Measurements from ENCODE around the gene HEMGN. TPM values are rescaled to one million over a fixed set of nuclear protein-coding genes. Genes with fewer than 3 reads are reported as not detected.

Gene HEMGN
- total RNA-seq, 1 donor from 2014 or later: 6.4 TPM

GRCh38 chr9:97907046-97907445 is 30.9 kb downstream of the HEMGN start:
- DNase-seq (ENCODE audit: low spot score): no peak
- peak; percentile 31 for ATAC-seq
- intact Hi-C loops (cut with DNase I): no loop called here

GRCh38 chr9:97906236-97906831 is 31.6 kb downstream of the HEMGN start:
- intact Hi-C loops (cut with DNase I): no loop called here
- DNase-seq (ENCODE audit: low spot score) (no peak), ATAC-seq (peak; percentile 59)

DNA sequence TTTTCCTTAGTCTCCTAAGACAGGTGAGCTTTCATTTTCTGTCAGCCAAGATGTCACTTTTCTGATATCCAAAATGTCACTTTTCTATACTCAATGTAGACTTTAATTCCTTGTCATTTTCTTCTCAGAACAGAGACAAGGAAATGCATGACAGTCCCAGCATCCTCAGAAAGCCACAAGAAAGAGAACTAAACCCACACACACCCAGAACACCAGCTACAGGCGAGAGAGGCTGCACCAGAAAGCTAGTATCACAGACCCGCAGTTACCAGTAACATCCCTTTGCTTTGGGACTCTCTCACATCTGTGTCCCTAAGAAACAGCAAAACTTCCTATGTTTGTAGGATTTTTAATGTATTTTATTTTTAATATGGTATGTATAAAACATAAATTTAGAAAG is 32.7 kb downstream of the HEMGN start:
- intact Hi-C loops (cut with DNase I): no loop called here
- ATAC-seq (no peak), DNase-seq (ENCODE audit: low spot score) (no peak)

GRCh38 chr9:97904725-97905124 is 33.2 kb downstream of the HEMGN start:
- DNase-seq (ENCODE audit: low spot score) (no peak), ATAC-seq (no peak)
- intact Hi-C loops (cut with DNase I): no loop called here

DNA sequence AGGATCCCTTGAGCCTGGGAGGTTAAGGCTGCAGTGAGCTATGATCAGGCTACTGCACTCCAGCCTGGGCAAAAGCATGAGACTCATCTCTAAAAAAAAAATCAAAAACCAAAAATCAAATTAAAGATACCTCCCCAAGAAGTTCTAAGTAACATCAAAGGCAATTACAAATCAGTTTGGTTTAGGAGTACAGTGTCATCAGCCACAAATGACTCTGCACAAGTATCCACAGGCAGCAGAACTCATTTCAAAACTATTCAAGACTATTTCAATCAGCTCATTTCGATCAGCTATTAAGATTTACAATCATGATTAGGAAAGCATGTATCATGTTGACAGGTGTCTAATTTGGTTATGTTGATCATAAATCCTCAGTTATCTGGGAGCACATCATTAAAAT is 34.8 kb downstream of the HEMGN start:
- ATAC-seq: no peak
- intact Hi-C loops (cut with DNase I): no loop called here

DNA sequence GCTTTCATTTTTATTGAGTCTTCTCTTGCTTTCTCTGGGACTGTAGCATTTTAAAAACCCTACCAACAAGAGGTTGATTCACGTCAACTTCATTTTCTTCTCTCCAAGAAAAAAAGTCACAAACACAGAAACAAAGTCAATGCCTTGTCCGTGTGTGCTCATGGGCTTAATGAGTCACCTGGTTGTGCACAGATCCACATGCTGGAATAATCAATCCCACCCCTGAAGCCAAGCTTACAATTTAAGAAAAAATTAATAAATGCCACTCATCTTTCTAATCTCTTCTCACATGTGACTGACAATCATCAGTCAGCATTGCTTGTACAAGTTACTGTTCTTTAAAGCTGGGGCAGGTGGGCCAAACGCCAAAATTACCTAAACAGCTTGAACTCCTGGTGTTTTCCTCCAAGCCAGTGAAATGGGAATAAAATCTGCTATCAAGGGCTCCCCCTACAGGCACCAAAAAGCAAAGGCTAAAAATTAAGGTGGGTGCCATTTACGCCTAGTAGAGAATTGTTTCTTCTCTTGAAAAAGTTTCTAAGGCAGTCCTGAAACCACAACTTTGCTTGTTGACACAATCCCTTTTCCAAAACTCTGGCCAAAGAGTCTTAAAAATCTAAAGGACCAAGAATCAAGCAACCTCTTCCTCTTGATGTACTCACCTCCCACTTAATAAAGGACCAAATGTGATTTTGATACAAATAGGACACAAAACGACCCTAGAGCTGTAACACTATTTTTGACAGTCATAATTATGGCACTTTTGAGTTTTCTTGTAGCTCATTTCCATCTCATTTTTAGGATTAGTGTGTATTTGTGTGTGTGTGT is 37.0 kb downstream of the HEMGN start:
- DNase-seq (ENCODE audit: low spot score): no peak
- ATAC-seq: no peak
- intact Hi-C loops (cut with DNase I): no loop called here

More for the DNA sequence above, 34.8 kb downstream of the HEMGN start:
- no peak for DNase-seq (ENCODE audit: low spot score)

GRCh38 chr9:97900103-97900737 is 37.8 kb downstream of the HEMGN start:
- ATAC-seq (peak; percentile 28), DNase-seq (ENCODE audit: low spot score) (no peak)
- intact Hi-C loops (cut with DNase I): no loop called here

- ATAC-seq (no peak), DNase-seq (ENCODE audit: low spot score) (no peak)
- intact Hi-C loops (cut with DNase I): loop anchor here (10.0 kb wide), 1 partner anchor 191 kb away; no protein-coding TSS in a partner anchor
These were observed 42.2 kb downstream of the HEMGN start for GRCh38 chr9:97895695-97896332.

GRCh38 chr9:97895211-97895610 is 42.8 kb downstream of the HEMGN start:
- intact Hi-C loops (cut with DNase I): loop anchor here (10.0 kb wide), 1 partner anchor 190 kb away; no protein-coding TSS in a partner anchor
- ATAC-seq (no peak), DNase-seq (ENCODE audit: low spot score) (no peak)

DNA sequence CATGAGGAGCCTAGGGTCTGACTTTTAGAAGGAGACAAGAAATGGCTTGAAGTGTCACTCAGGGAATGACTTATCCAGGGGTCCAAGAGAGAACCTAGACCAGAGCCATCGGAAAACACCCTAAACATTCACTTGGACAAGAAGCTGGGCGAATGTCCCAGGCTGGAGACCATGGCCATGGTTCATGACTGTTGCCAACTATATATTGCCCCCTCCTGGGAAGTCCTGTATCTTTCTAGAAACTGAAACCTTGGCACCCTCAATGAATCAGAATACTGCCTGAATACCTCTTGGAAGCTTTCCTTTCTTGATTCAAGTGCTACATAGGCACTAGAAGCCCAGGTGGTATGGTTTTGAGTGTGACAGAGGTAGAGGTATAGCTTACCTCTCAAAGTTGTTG is 45.6 kb downstream of the HEMGN start:
- intact Hi-C loops (cut with DNase I): loop anchor here (10.0 kb wide), 1 partner anchor 188 kb away; no protein-coding TSS in a partner anchor
- DNase-seq (ENCODE audit: low spot score) (no peak), ATAC-seq (no peak)

- intact Hi-C loops (cut with DNase I): loop anchor here (10.0 kb wide), 1 partner anchor 187 kb away; no protein-coding TSS in a partner anchor
- ATAC-seq: no peak
These were observed 46.2 kb downstream of the HEMGN start for GRCh38 chr9:97891736-97892135.

GRCh38 chr9:97889941-97890887 is 47.8 kb downstream of the HEMGN start:
- ATAC-seq (no peak), DNase-seq (ENCODE audit: low spot score) (no peak)
- intact Hi-C loops (cut with DNase I): loop anchor here (10.0 kb wide), 1 partner anchor 185 kb away; no protein-coding TSS in a partner anchor

More at GRCh38 chr9:97891736-97892135, 46.2 kb downstream of the HEMGN start:
- no peak for DNase-seq (ENCODE audit: low spot score)

- ATAC-seq (no peak), DNase-seq (ENCODE audit: low spot score) (no peak)
- intact Hi-C loops (cut with DNase I): no loop called here
These were observed 57.6 kb downstream of the HEMGN start for GRCh38 chr9:97880336-97880735.

Other genes starting within 250 kb of the HEMGN start
- gene XPA, start 240.8 kb downstream of the HEMGN start, total RNA-seq: 21.0 TPM
- gene FOXE1, start 84.9 kb downstream of the HEMGN start, total RNA-seq: not detected
- gene TRMO, start 15.7 kb downstream of the HEMGN start, total RNA-seq: 15.6 TPM
- gene ANP32B, start 45.2 kb upstream of the HEMGN start, total RNA-seq: 145 TPM
- gene NANS, start 118.6 kb upstream of the HEMGN start, total RNA-seq: 28.2 TPM
- 12.6 TPM for gene TRIM14, start 181.1 kb upstream of the HEMGN start, total RNA-seq

Data from sciatic nerve (tissue), 2 donors.